ENCODE measurements around the gene PAM. TPM values are rescaled to one million over a fixed set of nuclear protein-coding genes. Genes with fewer than 3 reads are reported as not detected.

Gene PAM
- total RNA-seq, 1 donor from 2014 or later: 227 TPM

DNA sequence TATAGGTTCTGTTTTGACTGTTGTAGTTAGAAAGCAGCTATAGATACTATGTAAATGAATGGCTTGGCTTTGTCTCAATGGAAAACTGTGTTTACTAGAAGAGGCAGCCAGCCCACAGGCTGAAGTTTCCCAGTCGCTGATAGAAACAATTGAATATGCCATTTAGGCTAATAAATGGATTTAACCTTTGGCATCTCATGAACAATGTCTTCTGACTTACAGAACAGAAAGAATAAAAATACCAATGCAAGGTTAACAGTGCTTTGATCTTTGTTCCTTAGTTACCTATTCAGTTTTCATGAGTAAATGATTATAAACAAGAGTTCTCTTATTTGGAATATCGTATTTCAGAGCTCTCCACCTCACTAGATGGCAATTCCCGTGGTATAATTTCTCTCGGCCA lies 120.6 kb downstream of the PAM start:
- no peaks in the 10 kb centered on the region for H3K36me3 ChIP-seq
- no peaks in the 10 kb centered on the region for H3K4me1 ChIP-seq
- H3K27ac ChIP-seq: no peak overlapping the region
- DNase-seq: no peak
- ATAC-seq: no peak
- intact Hi-C loops (cut with DNase I): no loop called here
- H3K27me3 ChIP-seq: no peaks in the 10 kb centered on the region
- TF ChIP-seq, protein P1, sequence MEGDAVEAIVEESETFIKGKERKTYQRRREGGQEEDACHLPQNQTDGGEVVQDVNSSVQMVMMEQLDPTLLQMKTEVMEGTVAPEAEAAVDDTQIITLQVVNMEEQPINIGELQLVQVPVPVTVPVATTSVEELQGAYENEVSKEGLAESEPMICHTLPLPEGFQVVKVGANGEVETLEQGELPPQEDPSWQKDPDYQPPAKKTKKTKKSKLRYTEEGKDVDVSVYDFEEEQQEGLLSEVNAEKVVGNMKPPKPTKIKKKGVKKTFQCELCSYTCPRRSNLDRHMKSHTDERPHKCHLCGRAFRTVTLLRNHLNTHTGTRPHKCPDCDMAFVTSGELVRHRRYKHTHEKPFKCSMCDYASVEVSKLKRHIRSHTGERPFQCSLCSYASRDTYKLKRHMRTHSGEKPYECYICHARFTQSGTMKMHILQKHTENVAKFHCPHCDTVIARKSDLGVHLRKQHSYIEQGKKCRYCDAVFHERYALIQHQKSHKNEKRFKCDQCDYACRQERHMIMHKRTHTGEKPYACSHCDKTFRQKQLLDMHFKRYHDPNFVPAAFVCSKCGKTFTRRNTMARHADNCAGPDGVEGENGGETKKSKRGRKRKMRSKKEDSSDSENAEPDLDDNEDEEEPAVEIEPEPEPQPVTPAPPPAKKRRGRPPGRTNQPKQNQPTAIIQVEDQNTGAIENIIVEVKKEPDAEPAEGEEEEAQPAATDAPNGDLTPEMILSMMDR (IDR thresholded peaks at IDR 0.05): no peak
- H3K9me3 ChIP-seq: no peaks in the 10 kb centered on the region
- H3K4me3 ChIP-seq: no peak overlapping the region

DNA sequence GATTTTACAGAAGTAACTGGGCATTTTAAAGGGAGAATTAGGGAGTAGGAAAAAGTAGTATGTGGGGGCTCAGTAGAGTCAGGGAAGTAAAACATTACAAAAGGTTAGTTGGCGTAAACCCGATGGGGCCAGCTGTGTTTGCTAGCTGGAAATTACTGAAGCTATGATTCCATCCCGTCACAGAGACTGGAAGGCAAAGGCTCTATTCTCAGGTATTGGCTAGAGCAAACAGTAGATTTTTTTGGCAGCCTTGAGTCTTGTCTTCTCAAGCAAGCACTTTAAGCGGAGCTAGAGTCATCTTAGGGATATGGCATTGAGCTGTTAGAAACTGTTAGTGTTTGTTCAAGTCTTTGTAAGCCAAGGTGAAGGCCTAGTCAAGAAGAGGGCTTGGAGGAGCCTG lies 121.5 kb downstream of the PAM start:
- Histone ChIP-seq H3K9me3 (no peaks in the 10 kb centered on the region), H3K4me3 (no peak overlapping the region), H3K27me3 (no peaks in the 10 kb centered on the region), H3K36me3 (no peaks in the 10 kb centered on the region), H3K4me1 (no peaks in the 10 kb centered on the region), H3K27ac (no peak overlapping the region)
- ATAC-seq (no peak), DNase-seq (no peak)
- TF ChIP-seq, protein P1 (IDR thresholded peaks at IDR 0.05): no peak
- intact Hi-C loops (cut with DNase I): no loop called here

DNA sequence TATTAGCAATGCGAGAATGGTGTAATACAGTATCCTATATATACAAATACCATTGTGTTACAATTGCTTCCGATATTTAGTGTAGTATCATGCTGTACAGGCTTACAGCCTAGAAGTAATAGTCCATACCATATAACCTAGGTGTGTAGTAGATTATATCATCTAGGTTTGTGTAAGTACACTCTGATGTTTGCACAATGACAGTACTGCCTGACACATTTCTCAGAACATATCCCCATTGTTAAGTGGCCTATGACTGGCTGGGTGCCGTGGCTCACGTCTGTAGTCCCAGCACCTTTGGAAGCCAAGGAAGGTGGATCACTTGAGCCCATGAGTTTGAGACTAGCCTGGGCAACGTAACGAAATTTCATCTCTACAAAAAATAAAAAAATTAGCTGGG lies 124.6 kb downstream of the PAM start:
- H3K27me3 ChIP-seq: no peaks in the 10 kb centered on the region
- H3K4me1 ChIP-seq: no peaks in the 10 kb centered on the region
- DNase-seq: no peak
- TF ChIP-seq, protein P1 (IDR thresholded peaks at IDR 0.05): no peak
- H3K4me3 ChIP-seq: no peak overlapping the region
- no peak for ATAC-seq
- intact Hi-C loops (cut with DNase I): no loop called here
- no peaks in the 10 kb centered on the region for H3K36me3 ChIP-seq
- no peak overlapping the region for H3K27ac ChIP-seq
- no peaks in the 10 kb centered on the region for H3K9me3 ChIP-seq

DNA sequence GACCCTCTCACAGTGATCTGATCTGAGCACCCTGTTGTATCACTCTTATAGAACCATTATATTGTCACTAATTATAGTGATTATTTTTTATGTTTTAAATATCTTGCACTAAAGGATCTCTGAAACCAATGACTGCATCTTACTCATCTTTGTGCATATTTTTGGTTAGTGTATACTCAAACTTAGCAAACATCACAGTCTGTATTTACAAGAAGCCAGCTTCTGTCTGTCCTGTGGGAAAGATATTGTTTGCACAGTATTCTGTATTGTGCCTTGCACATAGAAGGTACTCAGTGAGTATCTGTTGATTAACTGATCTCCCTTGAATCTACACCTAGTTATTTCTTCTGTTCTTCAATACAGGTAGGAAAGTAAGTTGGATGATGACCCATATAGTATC lies 131.5 kb downstream of the PAM start:
- no peak for DNase-seq
- TF ChIP-seq, protein P1 (IDR thresholded peaks at IDR 0.05): no peak
- Histone ChIP-seq H3K4me3 (no peak overlapping the region), H3K36me3 (no peaks in the 10 kb centered on the region), H3K27me3 (no peaks in the 10 kb centered on the region), H3K4me1 (no peaks in the 10 kb centered on the region), H3K27ac (no peak overlapping the region), H3K9me3 (no peaks in the 10 kb centered on the region)
- no peak for ATAC-seq
- intact Hi-C loops (cut with DNase I): no loop called here

DNA sequence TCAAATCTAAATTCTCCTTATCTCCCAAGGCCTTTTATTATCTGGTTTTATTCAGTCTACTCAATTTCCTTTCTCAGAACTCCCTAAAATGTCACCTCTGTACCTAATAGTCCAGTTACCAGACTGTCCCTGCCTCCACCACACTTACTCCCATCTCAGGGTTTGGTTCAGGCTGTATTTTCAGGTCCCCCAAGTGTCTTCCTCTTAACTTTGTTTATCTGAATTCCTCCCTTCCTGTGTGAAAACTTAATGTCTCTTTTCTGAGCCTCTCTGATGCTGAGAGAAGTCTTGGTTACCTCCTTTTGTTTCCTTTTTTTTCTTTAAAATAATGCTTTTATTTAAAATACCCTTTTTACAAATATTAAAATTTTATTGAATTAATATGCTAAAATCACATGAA lies 133.4 kb downstream of the PAM start:
- DNase-seq (no peak), ATAC-seq (no peak)
- intact Hi-C loops (cut with DNase I): no loop called here
- H3K36me3 ChIP-seq: no peaks in the 10 kb centered on the region
- no peaks in the 10 kb centered on the region for H3K4me1 ChIP-seq
- TF ChIP-seq, protein P1 (IDR thresholded peaks at IDR 0.05): no peak
- no peaks in the 10 kb centered on the region for H3K9me3 ChIP-seq
- H3K27me3 ChIP-seq: no peaks in the 10 kb centered on the region
- H3K27ac ChIP-seq: no peak overlapping the region
- H3K4me3 ChIP-seq: no peak overlapping the region

DNA sequence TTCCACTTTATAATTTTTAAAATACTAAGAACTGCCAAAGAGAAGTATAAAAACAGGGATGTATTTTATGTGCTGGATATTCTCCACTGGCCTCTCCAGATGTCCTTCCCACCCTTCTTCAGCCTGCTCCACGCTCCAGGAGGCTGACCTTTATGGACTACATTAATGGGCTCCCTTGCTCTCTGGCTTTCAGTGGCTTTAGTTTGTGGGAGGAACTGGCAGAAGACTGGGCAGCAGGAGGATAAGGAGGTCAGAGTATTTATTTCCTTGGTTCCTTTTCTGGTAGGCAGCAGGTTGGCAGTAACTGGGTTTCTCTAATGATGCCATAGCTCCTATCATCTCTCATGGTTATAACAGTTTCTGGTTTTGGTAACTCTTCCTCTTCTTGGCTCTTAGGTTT lies 133.9 kb downstream of the PAM start:
- no peaks in the 10 kb centered on the region for H3K36me3 ChIP-seq
- no peaks in the 10 kb centered on the region for H3K4me1 ChIP-seq
- DNase-seq (no peak), ATAC-seq (no peak)
- TF ChIP-seq, protein P1 (IDR thresholded peaks at IDR 0.05): no peak
- H3K27me3 ChIP-seq: no peaks in the 10 kb centered on the region
- intact Hi-C loops (cut with DNase I): no loop called here
- no peaks in the 10 kb centered on the region for H3K9me3 ChIP-seq
- H3K27ac ChIP-seq: no peak overlapping the region
- no peak overlapping the region for H3K4me3 ChIP-seq

Data from upper lobe of right lung (tissue), 1 donor.